GM18508 (cell line): Measurements from ENCODE around the gene SLC38A5.
"Not testable (repeated sequence)": the region's sequence is repeated elsewhere in the genome, so short reads cannot be mapped to it uniquely, and the experiment has no call there.

Experiments
- ATAC-seq: cut with Tn5 transposase; IDR thresholded peaks from one replicate; pipeline ENCODE4 v1.9.1; 2021; ENCODE audit warnings: moderate number of reproducible peaks; ENCODE audit not compliant: insufficient read depth, unreplicated experiment

SLC38A5 gene

DNA sequence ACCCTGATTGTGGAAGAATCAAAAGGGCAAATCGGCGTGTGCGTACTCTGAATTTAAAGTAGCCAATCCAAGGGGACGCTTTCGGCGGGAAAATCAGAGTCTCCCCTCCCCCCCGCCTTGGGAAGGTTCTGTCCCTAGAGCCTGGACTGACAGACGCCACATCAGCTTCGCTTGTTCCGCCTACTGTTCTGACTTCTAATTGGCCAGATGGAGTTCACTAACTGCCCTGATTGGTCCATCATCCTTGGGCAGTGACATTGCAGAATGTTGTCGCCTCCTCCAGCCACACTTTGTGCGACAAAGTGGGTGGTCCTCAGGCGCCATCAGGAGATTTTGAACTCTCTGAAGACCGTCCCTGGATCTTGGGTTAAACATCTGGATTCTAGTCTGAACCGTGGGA, 58.2 kb downstream of the SLC38A5 start, which contains the start of gene SSX4B:
TSS of gene SSX4B (minus strand) at position 101 of the 400 bp plus-strand sequence. CDS start 588 bp downstream, outside the sequence.
- not testable (repeated sequence) for ATAC-seq
